ENCODE measurements around the gene KCNQ1. TPM values are rescaled to one million over a fixed set of nuclear protein-coding genes. Genes with fewer than 3 reads are reported as not detected.

Gene KCNQ1
- total RNA-seq, 1 experiment from 2014 or later: 10.7 TPM

GRCh38 chr11:2665526-2666400 is 221.0 kb downstream of the KCNQ1 start:
- TF ChIP-seq ELF1 (IDR thresholded peaks at IDR 0.05; ENCODE audit: borderline replicate concordance, low read depth) (no peak), ATF3 (IDR thresholded peaks at IDR 0.05) (no peak), ZNF274 (IDR thresholded peaks at IDR 0.05; ENCODE audit: low read depth, low read length) (no peak), EZH2 (IDR thresholded peaks at IDR 0.05) (no peak), SRF (IDR thresholded peaks at IDR 0.05; ENCODE audit: low read depth) (no peak), CBX3 (IDR thresholded peaks at IDR 0.05; ENCODE audit: low read depth) (no peak), CEBPB (IDR thresholded peaks at IDR 0.05; ENCODE audit: low read depth) (no peak), JUND (IDR thresholded peaks at IDR 0.05) (no peak), EZH2phosphoT487 (IDR thresholded peaks at IDR 0.05; ENCODE audit: borderline replicate concordance) (no peak), CTCF (IDR thresholded peaks at IDR 0.05 in 2 of 3, conservative IDR thresholded peaks at IDR 0.05 in 1 of 3; ENCODE audit: borderline replicate concordance in 1 of 3, insufficient read depth in 1 of 3, low read depth in 2 of 3, low read length in 2 of 3) (no peak), ZBTB33 (IDR thresholded peaks at IDR 0.05; ENCODE audit: extremely low read depth, insufficient replicate concordance, low read length) (no peak), SP1 (IDR thresholded peaks at IDR 0.05; ENCODE audit: low read depth) (no peak), EGR1 (IDR thresholded peaks at IDR 0.05; ENCODE audit: low read depth) (no peak)
- intact Hi-C loops (cut with micrococcal nuclease): no loop called here
- Histone ChIP-seq H3K9me3 (ENCODE audit: control insufficient read depth in 1 of 2, insufficient read depth in 1 of 2, low read depth in 1 of 2, low read length in 2 of 2) (peaks cover 0 to 3% of the 10 kb centered on the region in 2 experiments; a peak in 1 of 4 replicates), H3K4me3 (replicated peaks in 1 of 2; ENCODE audit: low read depth in 1 of 2, low read length in 2 of 2) (no peak overlapping the region), H4K20me1 (ENCODE audit: insufficient read depth) (no peaks in the 10 kb centered on the region), H3K4me2 (ENCODE audit: low read length) (no peak overlapping the region), H3K27me3 (ENCODE audit: insufficient read depth, low read length) (no peaks in the 10 kb centered on the region), H2AFZ (ENCODE audit: low read depth, low read length, poor library complexity, severe bottlenecking) (no peak overlapping the region), H3K9ac (ENCODE audit: low read length) (no peak overlapping the region), H3K36me3 (ENCODE audit: control insufficient read depth in 1 of 2, insufficient read depth in 2 of 2, low read length in 2 of 2) (no peaks in the 10 kb centered on the region), H3K9me2 (ENCODE audit: insufficient read depth) (no peaks in the 10 kb centered on the region), H3K4me1 (ENCODE audit: control insufficient read depth in 1 of 2, insufficient read depth in 2 of 2, low read length in 2 of 2) (no peaks in the 10 kb centered on the region), H3K27ac (ENCODE audit: low read depth, low read length) (no peak overlapping the region), H3K79me2 (ENCODE audit: insufficient read depth, low read length) (no peaks in the 10 kb centered on the region)
- RAD21 ChIA-PET (ENCODE audit: low non-redundant PET in 1 of 2, low total read pairs in 2 of 2, uncharacterized antibody in 2 of 2, unreplicated experiment in 2 of 2): no interaction called here
- no TSS peak for BruUV-seq (replicated peaks)
- DNase-seq (ENCODE audit: low read depth, low spot score) (no peak), ATAC-seq (no peak)
- POLR2A ChIA-PET: no interaction called here
- CTCF ChIA-PET: no interaction called here
